Ectodermal cell (in vitro differentiated cells): ENCODE data around the gene COL6A1.

Source experiments
- H3K27ac ChIP-seq: 2 replicates; pipeline ENCODE4 v1.7.0; 2013; ENCODE audit warnings: mild to moderate bottlenecking, low read depth, low read length; ENCODE audit not compliant: insufficient read depth, poor library complexity, severe bottlenecking
- H3K27me3 ChIP-seq: 2 replicates; pipeline ENCODE4 v1.7.0; 2013; ENCODE audit warnings: mild to moderate bottlenecking, low read length; ENCODE audit not compliant: insufficient read depth, control insufficient read depth, poor library complexity, severe bottlenecking
- H3K36me3 ChIP-seq: one replicate; pipeline ENCODE4 v1.7.0; 2013; ENCODE audit warnings: low read length; ENCODE audit not compliant: control insufficient read depth, insufficient read depth
- H3K4me1 ChIP-seq: one replicate; pipeline ENCODE4 v1.7.0; 2013; ENCODE audit warnings: low read length; ENCODE audit not compliant: control insufficient read depth, insufficient read depth
- H3K4me3 ChIP-seq: 2 replicates; pipeline ENCODE4 v1.7.0; 2013; ENCODE audit warnings: low read depth, low read length, control low read depth; ENCODE audit not compliant: insufficient read depth
- H3K9me3 ChIP-seq: 2 replicates; pipeline ENCODE4 v1.7.0; 2013; ENCODE audit warnings: mild to moderate bottlenecking, low read length, moderate library complexity; ENCODE audit not compliant: control insufficient read depth
- WGBS, 2 experiments: methylation state at CpG; one replicate each; pipeline ENCODE4 v1.1.7; 2013; ENCODE audit warnings: missing lambda C conversion rate in 2 of 2; 5-methylcytosine and 5-hydroxymethylcytosine counted together

Gene COL6A1

DNA sequence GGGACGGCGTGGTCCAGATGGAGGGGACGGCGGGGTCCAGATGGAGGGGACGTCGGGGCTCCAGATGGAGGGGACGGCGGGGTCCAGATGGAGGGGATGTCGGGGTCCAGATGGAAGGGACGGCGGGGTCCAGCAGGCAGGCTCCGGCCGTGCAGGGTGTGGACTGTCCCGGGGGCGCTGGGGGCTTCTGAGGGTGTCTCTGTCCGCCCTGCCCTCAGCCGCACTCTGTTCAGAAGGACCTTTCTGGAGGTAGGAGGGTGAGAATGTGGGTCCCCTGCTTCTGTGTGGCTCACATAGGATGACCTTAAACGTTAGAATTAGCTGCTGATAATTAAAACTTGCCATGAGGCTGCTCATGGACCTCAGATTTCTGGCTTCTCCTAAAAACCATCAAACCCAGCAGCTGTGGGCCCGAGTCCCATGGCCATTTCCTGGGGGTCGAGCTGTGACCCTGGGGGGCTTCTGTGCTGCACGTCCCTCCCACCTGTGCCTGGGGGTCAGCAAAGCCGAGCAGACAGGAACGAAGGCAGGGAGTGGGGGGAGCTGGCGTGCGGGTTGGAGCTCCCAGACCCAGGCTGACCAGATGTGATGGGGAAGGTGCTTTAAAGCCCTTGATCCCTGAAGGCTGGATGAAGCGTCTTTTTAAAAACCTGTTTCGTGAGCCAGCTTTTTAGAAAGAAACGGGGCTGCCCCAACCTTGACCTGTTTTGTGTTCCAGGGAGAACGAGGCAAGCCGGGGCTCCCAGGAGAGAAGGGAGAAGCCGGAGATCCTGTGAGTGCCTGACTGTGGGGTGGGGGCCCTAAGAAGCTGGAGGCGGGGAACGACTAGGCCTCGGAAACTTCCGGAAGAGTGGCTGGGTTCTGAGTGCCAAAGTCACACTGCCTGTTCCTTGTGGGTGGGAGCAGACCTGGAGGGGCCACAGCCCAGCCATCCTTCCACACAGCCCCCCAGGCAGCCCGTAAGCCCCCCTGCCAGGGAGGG lies 7.1 kb downstream of the COL6A1 start:
- H3K9me3 ChIP-seq = no peaks in the 10 kb centered on the region
- H3K27me3 ChIP-seq = no peaks in the 10 kb centered on the region
- no peaks in the 10 kb centered on the region for H3K36me3 ChIP-seq
- no peak overlapping the region for H3K27ac ChIP-seq
- no peak overlapping the region for H3K4me3 ChIP-seq
- 89 to 90% methylated on average over 36 of the region's 36 CpGs for WGBS, 2 experiments
- H3K4me1 ChIP-seq = no peaks in the 10 kb centered on the region

DNA sequence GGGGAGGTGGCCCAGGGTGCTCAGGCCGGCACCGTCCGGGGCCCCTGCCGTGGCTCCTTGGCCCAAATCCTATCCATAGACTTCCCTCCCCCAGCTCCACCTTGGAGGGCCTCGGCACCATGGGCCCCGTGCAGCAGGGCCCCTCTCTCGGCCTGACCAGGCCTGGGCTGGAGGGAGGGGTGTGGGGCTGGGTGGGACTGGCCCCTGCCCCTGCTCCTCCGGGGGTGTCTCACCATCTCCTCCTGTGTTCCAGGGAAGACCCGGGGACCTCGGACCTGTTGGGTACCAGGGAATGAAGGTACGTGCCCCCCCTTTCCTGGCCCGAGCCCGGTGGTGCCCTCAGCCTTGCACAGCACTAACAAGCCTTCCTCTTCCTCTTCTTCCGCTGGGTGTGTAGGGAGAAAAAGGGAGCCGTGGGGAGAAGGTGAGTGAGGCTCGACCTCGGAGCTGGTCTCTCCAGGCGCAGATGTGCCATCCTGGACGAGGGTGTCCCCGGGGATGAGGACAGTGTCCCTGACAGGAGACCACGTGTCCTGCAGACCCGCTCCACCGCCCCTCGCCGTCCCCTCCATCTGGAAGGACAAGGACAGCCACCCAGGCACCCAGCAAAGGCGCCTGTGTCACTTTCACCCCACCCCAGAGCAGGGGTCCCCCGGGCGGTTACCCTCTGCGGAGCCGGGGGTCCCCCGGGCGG lies 7.9 kb downstream of the COL6A1 start:
- no peaks in the 10 kb centered on the region for H3K27me3 ChIP-seq
- H3K4me1 ChIP-seq = no peaks in the 10 kb centered on the region
- WGBS, 2 experiments = 94 to 96% methylated on average over 31 to 32 of the region's 32 CpGs
- H3K36me3 ChIP-seq = no peaks in the 10 kb centered on the region
- no peak overlapping the region for H3K4me3 ChIP-seq
- no peaks in the 10 kb centered on the region for H3K9me3 ChIP-seq
- no peak overlapping the region for H3K27ac ChIP-seq

DNA sequence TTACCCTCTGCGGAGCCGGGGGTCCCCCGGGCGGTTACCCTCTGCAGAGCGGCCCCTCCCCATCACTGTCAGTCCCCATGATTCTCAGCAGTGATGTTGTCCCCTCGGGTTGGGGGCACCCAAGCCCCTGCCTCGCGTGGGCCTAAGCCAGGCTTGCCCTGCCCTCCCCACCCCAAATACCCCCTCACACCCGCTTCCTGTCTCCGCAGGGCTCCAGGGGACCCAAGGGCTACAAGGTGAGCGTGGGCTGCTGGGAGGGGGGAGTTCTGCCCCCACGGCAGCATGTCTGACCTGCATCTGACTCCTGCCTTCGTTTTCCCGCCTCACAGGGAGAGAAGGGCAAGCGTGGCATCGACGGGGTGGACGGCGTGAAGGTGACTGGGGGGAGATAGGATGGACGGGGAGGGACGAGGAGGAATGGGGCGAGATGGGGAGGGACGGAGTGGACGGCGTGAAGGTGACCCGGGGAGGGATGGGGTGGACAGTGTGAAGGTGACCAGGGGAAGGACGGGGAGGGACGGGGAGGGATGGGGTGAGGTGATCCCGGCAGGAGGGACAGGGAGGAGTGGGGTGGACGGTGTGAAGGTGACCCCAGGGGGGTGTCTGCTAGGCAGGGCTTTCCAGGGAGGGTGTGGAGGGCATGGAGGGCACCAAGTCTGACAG lies 8.6 kb downstream of the COL6A1 start:
- no peaks in the 10 kb centered on the region for H3K36me3 ChIP-seq
- 92% methylated on average over 29 to 30 of the region's 30 CpGs for WGBS, 2 experiments

DNA sequence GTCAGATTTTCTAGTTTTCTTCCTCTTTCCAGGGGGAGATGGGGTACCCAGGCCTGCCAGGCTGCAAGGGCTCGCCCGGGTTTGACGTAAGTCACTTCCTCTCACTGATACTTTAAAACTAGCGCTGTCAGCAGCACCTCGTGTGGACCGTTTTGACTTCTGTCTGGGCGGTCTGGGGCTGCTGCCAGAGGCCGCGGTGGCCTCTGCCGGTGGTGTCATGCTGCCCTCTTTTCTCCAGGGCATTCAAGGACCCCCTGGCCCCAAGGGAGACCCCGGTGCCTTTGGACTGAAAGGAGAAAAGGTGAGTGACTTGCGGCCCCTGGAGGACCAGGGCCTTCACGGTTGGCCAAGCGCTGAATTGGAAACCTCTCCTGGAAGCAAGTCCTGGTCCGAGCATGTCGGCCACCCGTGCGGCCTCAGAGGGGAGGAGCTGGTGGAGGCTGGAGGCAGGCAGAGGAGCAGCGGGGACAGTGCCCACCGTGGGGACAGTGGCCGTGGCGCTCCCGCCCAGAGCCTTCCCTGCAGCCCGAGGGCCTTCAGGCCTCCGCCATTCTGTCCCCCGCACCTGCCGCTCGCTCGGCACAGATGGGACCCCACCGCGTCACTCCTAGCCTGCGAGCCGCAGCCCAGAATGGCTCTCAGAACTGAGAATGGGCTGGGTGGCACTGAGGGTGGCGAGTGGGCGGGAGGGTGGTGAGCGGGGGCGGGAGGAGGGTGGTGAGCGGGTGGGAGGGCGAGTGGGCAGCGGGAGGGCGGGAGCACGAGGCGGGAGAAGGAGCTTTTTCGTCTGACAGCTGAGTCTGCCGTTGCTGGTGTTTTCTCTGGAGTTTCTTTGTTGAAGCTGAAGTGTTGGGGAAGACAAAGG lies 9.4 kb downstream of the COL6A1 start:
- Histone ChIP-seq H3K9me3 (no peaks in the 10 kb centered on the region), H3K27ac (no peak overlapping the region), H3K4me3 (no peak overlapping the region), H3K27me3 (no peaks in the 10 kb centered on the region), H3K4me1 (no peaks in the 10 kb centered on the region), H3K36me3 (no peaks in the 10 kb centered on the region)
- WGBS, 2 experiments = 91% methylated on average over 45 of the region's 45 CpGs

More for the DNA sequence above, 8.6 kb downstream of the COL6A1 start:
- Histone ChIP-seq H3K27me3 (no peaks in the 10 kb centered on the region), H3K4me3 (no peak overlapping the region), H3K9me3 (no peaks in the 10 kb centered on the region), H3K27ac (no peak overlapping the region), H3K4me1 (no peaks in the 10 kb centered on the region)

DNA sequence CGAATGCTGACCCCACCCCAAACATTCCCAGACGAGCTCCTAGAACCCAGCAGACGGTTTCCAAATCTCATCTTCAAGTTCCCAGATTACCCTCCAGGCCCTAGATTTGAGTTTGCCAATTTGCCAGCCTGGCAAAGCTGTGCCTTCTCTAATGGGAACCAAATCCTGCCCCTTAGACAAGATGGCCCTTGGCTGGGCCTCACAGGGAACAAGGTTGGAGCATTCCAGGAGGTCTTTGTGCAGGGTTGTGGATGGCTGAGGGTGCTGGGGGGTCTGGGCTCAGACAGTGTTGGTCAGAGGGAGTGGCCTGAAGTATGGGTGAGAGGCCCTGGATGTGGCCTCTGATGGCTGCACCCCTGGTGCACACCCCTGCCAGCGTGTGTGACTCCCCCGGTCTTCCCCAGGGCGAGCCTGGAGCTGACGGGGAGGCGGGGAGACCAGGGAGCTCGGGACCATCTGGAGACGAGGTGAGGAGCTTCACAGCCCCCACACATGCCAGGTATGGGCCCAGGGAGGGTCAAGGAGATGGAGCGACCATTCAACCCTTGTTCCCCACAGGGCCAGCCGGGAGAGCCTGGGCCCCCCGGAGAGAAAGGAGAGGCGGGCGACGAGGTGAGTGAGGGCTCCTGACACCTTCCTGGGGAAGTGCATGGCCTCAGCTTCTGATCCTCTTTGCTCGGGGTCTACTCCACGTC lies 10.2 kb downstream of the COL6A1 start:
- 92 to 93% methylated on average over 18 of the region's 18 CpGs for WGBS, 2 experiments
- Histone ChIP-seq H3K9me3 (no peaks in the 10 kb centered on the region), H3K4me3 (no peak overlapping the region), H3K27ac (no peak overlapping the region), H3K4me1 (no peaks in the 10 kb centered on the region), H3K36me3 (no peaks in the 10 kb centered on the region), H3K27me3 (no peaks in the 10 kb centered on the region)

DNA sequence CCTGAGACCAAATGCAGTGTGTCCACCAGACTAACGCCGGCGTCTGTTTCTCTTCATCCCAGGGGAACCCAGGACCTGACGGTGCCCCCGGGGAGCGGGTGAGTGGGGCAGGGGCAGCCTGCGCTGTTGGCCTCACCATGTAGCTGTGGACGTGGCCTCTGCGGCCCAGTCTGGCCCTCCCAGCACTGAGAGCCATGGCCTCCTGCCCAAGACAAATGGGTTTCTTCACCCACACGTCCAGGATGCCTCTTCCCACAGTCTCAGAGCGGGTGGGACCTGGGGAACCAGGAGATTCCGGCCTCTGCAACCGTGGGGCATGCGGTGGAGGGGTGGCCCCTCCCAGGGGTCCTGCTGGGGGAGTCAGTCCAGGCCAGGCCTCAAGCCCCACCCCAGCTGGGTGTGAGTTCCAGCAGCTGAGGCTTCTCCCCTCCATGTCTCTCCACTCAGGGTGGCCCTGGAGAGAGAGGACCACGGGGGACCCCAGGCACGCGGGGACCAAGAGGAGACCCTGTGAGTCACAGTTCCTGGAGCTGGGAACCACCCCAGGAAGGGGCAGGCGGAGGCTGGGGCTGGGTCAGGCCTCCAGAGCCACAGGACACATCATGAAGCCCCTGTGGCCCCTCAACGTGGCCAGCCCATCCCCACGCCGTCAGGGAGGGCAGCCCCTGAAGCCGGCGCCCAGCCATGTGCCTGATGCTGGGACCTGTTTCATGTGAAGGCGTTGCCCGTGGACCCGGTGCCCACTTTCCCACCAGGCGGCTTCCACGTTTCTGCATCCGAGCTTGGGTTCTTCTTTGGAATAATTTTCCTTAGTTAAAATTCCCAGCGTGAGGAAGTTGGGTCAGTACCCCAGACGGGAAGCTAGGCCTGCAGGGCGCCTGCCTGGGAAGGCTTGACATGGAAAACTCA lies 11.0 kb downstream of the COL6A1 start:
- Histone ChIP-seq H3K36me3 (no peaks in the 10 kb centered on the region), H3K27me3 (no peaks in the 10 kb centered on the region), H3K4me3 (no peak overlapping the region), H3K27ac (no peak overlapping the region), H3K9me3 (no peaks in the 10 kb centered on the region), H3K4me1 (no peaks in the 10 kb centered on the region)
- 91 to 92% methylated on average over 32 of the region's 32 CpGs for WGBS, 2 experiments

DNA sequence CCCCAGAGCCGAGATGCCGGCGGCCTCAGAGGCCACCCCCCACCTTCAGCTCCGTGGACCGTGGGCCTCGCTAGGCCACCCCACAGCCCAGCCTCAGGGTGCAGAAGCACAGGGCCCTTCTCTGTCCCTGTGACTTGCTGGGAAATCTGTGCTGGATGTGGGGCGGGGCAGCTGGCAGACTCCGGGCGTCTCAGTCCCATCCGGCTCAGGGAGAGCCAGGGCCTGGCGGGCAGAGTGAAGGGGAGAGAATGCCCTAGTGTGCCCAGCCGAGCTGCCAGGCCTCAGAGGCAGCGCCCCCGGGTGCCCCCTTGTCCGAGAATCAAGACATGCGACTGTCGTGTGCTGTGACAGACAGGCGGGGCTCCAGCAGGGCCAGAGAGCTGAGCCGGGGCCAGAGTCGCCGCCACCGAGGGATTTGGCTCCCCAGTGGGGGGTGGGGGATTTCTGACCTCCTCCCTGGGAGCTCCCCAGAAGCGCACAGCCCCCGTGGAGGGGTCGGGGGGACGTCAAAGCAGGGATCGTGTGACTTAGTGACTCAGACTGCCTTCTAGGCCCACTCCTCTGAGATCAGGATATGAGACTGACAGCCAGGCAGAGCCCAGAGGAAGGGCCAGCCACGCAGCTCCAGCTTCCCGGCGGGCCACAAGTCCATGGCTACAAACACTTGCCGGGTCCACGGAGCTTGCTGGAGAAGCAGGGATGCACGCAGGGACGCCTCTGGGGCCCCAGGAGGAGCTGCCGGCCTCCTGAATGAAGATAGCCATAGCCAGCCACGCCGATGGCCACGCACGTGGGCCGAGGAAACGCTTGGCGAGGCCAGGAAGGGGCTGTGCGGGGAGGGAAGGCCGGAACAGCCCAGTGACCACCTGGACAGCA lies 11.9 kb downstream of the COL6A1 start:
- Histone ChIP-seq H3K36me3 (no peaks in the 10 kb centered on the region), H3K4me1 (no peaks in the 10 kb centered on the region), H3K4me3 (no peak overlapping the region), H3K27ac (no peak overlapping the region), H3K9me3 (no peaks in the 10 kb centered on the region), H3K27me3 (no peaks in the 10 kb centered on the region)
- WGBS, 2 experiments = 90 to 92% methylated on average over 44 of the region's 44 CpGs

DNA sequence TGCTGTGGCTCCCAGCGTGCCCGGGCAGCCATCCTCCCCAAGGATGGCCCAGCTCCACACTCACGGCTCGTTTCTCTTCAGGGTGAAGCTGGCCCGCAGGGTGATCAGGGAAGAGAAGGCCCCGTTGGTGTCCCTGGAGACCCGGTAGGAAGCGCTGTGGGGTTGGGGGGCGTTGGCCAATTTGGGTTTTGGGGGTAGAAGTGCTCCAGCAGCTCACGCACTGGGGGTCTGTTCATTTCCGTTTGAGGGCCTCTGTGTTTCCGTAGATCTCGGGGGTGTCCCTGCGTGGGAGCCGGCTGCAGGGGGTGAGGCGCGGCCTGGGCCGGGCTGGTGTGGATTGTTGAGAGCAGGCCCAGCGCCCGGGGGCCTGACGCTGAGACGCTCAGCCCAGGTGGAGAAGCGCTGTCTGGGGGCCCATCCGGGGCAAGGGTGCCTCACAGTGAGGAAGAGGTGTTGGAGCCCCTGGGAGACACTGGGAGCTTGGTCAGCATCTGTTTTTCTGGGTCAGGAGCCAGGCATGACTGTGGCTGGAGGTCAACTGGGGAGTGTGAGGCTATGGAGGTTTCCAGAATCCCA lies 12.6 kb downstream of the COL6A1 start:
- H3K4me3 ChIP-seq = no peak overlapping the region
- WGBS, 2 experiments = 96% methylated on average over 24 of the region's 24 CpGs
- H3K9me3 ChIP-seq = no peaks in the 10 kb centered on the region
- no peaks in the 10 kb centered on the region for H3K4me1 ChIP-seq
- H3K27me3 ChIP-seq = no peaks in the 10 kb centered on the region
- H3K27ac ChIP-seq = no peak overlapping the region
- no peaks in the 10 kb centered on the region for H3K36me3 ChIP-seq
